HepG2 (cell line): ENCODE results near the gene OTUB2. TPM values are rescaled to one million over a fixed set of nuclear protein-coding genes. Genes with fewer than 3 reads are reported as not detected.

ENCODE experiments used
- ARID3A ChIP-seq: IDR thresholded peaks from 2 replicates; pipeline ENCODE4 v1.6.1; 2012; ENCODE audit warnings: low read depth, low read length, improper control_type of control experiment
- ARNT ChIP-seq: fragments of 450-650 bp; IDR thresholded peaks from 2 replicates; pipeline ENCODE4 v1.6.1; 2017
- ATF7 ChIP-seq, 2 experiments: fragments of 450-650 bp in 1 of 2; sonication (generic) in 1 of 2; formaldehyde crosslinking in 1 of 2; IDR thresholded peaks; 2 replicates each; pipeline versions ENCODE4 v1.4.0 to v1.6.1; 2016 to 2020; ENCODE audit warnings: antibody characterized with exemption in 1 of 2, mild to moderate bottlenecking in 1 of 2, missing genetic modification reagents in 1 of 2
- CAMTA2 ChIP-seq: sonication (generic); formaldehyde crosslinking; IDR thresholded peaks from 2 replicates; pipeline ENCODE4 v1.4.0; 2020; ENCODE audit warnings: mild to moderate bottlenecking, missing genetic modification reagents, borderline replicate concordance
- ETV6 ChIP-seq: sonication (generic); formaldehyde crosslinking; conservative IDR thresholded peaks from 2 replicates; pipeline ENCODE4 v1.4.0; 2020; ENCODE audit warnings: missing genetic modification reagents
- GABPB1 ChIP-seq: IDR thresholded peaks from 2 replicates; pipeline ENCODE4 v1.6.1; 2016; ENCODE audit warnings: mild to moderate bottlenecking, missing genetic modification reagents, moderate library complexity, missing compliant biosample characterization
- GATA4 ChIP-seq: sonication (generic); IDR thresholded peaks from 2 replicates; pipeline ENCODE4 v1.6.1; 2016; ENCODE audit warnings: antibody characterized with exemption, low read depth, borderline replicate concordance
- GFI1 ChIP-seq: sonication (generic); formaldehyde crosslinking; IDR thresholded peaks from 2 replicates; pipeline ENCODE4 v1.5.0; 2020; ENCODE audit warnings: missing genetic modification reagents, mild to moderate bottlenecking, borderline replicate concordance
- GPN1 ChIP-seq: sonication (generic); formaldehyde crosslinking; IDR thresholded peaks from 2 replicates; pipeline ENCODE4 v1.5.1; 2020; ENCODE audit warnings: missing genetic modification reagents, borderline replicate concordance
- HNRNPUL1 ChIP-seq: fragments of 200-400 bp; formaldehyde crosslinking; IDR thresholded peaks from 2 replicates; pipeline ENCODE4 v1.6.1; 2017; ENCODE audit warnings: low read depth, mild to moderate bottlenecking, low read length, moderate library complexity
- HOXA5 ChIP-seq: sonication (generic); formaldehyde crosslinking; IDR thresholded peaks from 2 replicates; pipeline ENCODE4 v1.4.0; 2020; ENCODE audit warnings: missing genetic modification reagents
- IKZF1 ChIP-seq: fragments of 450-650 bp; IDR thresholded peaks from 2 replicates; pipeline ENCODE4 v1.7.1; 2016
- KDM1A ChIP-seq: IDR thresholded peaks from 2 replicates; pipeline ENCODE4 v1.6.1; 2016; ENCODE audit warnings: missing compliant biosample characterization
- KLF16 ChIP-seq, 2 experiments: sonication (generic) in 1 of 2; formaldehyde crosslinking in 1 of 2; IDR thresholded peaks; 2 replicates each; pipeline versions ENCODE4 v1.6.1 to v1.8.0; 2016 to 2023; ENCODE audit warnings: missing genetic modification reagents in 2 of 2, missing compliant biosample characterization in 1 of 2
- NPAS2 ChIP-seq: sonication (generic); formaldehyde crosslinking; IDR thresholded peaks from 2 replicates; pipeline ENCODE4 v1.8.0; 2022; ENCODE audit warnings: mild to moderate bottlenecking, missing genetic modification reagents, borderline replicate concordance
- POLR2A ChIP-seq, 2 experiments: IDR thresholded peaks; 2 replicates each; pipeline ENCODE4 v1.6.1; 2011; ENCODE audit warnings: low read depth in 2 of 2, low read length in 2 of 2, mild to moderate bottlenecking in 1 of 2, moderate library complexity in 1 of 2; ENCODE audit not compliant: insufficient read depth in 1 of 2
- TCF7 ChIP-seq: sonication (generic); IDR thresholded peaks from 2 replicates; pipeline ENCODE4 v1.6.1; 2016; ENCODE audit warnings: antibody characterized with exemption, low read depth
- TSC22D2 ChIP-seq: sonication (generic); formaldehyde crosslinking; IDR thresholded peaks from 2 replicates; pipeline ENCODE4 v1.5.1; 2020; ENCODE audit warnings: missing genetic modification reagents, mild to moderate bottlenecking, borderline replicate concordance
- YEATS2 ChIP-seq: sonication (generic); formaldehyde crosslinking; IDR thresholded peaks from 2 replicates; pipeline ENCODE4 v1.4.0; 2020; ENCODE audit warnings: missing genetic modification reagents, borderline replicate concordance
- ZBTB43 ChIP-seq: sonication (generic); formaldehyde crosslinking; conservative IDR thresholded peaks from 2 replicates; pipeline ENCODE4 v1.4.0; 2020; ENCODE audit warnings: missing genetic modification reagents
- ZNF207 ChIP-seq: fragments of 450-650 bp; IDR thresholded peaks from 2 replicates; pipeline ENCODE4 v1.6.1; 2016; ENCODE audit warnings: antibody characterized with exemption, borderline replicate concordance
- ZNF260 ChIP-seq: sonication (generic); formaldehyde crosslinking; IDR thresholded peaks from 2 replicates; pipeline ENCODE4 v1.4.0; 2020; ENCODE audit warnings: missing genetic modification reagents, low read depth, mild to moderate bottlenecking, borderline replicate concordance
- ZNF343 ChIP-seq: sonication (generic); formaldehyde crosslinking; IDR thresholded peaks from 2 replicates; pipeline ENCODE4 v1.4.0; 2020; ENCODE audit warnings: mild to moderate bottlenecking, missing genetic modification reagents
- ZNF501 ChIP-seq: sonication (generic); formaldehyde crosslinking; IDR thresholded peaks from 2 replicates; pipeline ENCODE4 v1.5.1; 2020; ENCODE audit warnings: mild to moderate bottlenecking, moderate library complexity, missing genetic modification reagents
- ZNF629 ChIP-seq: sonication (generic); formaldehyde crosslinking; conservative IDR thresholded peaks from 2 replicates; pipeline ENCODE4 v1.5.0; 2020; ENCODE audit warnings: missing genetic modification reagents
- ZNF780A ChIP-seq: sonication (generic); formaldehyde crosslinking; IDR thresholded peaks from 2 replicates; pipeline ENCODE4 v1.8.0; 2022; ENCODE audit warnings: mild to moderate bottlenecking, missing genetic modification reagents, moderate library complexity
- ZNF83 ChIP-seq: sonication (generic); formaldehyde crosslinking; IDR thresholded peaks from 2 replicates; pipeline ENCODE4 v1.4.0; 2020; ENCODE audit warnings: missing genetic modification reagents, mild to moderate bottlenecking, borderline replicate concordance
- polyA plus RNA-seq, 8 experiments: library from polyadenylated mRNA; depleted of rRNA in 3 of 8; stranded (reverse) in 7 of 8; unstranded in 1 of 8; fragments of >200 nt; fragmentation: Illumina TruSeq in 4 of 8; extraction: Trizol in 4 of 8; gene quantifications; 2 replicates each; pipeline versions ENCODE4 v1.2.1 to v1.2.3, GENCODE V29; 2011 to 2016; ENCODE audit warnings: low read depth in 4 of 8, missing spikeins in 1 of 8, mixed read lengths in 1 of 8; ENCODE audit not compliant: insufficient read depth in 1 of 8
- total RNA-seq, 5 experiments: library from RNA; depleted of rRNA; stranded (reverse); fragments of >200 nt; fragmentation: Illumina TruSeq; extraction: Trizol; gene quantifications; 2 replicates each; pipeline ENCODE4 v1.2.3, GENCODE V29; 2016; ENCODE audit warnings: low read depth in 1 of 5
- TF ChIP-seq, protein P1 (sequence below): IDR thresholded peaks from 2 replicates; pipeline ENCODE4 v1.6.1; 2016

The OTUB2 gene
- total and polyA plus RNA-seq, 2 of the 13 experiments (the other 11 are each of a cell fraction or from before 2014, with no cell fraction given): 2.2 to 2.4 TPM

GRCh38 chr14:94001501-94002396, 24.4 kb upstream of the OTUB2 start (continued):
- peak; percentile 60 for TF ChIP-seq ZNF629 (CRISPR knock-in tag)
- no peak for TF ChIP-seq HNRNPUL1
- TF ChIP-seq IKZF1: no peak
- no peak for TF ChIP-seq NPAS2
- no peak for TF ChIP-seq KDM1A (CRISPR knock-in tag)
- TF ChIP-seq, protein P1, sequence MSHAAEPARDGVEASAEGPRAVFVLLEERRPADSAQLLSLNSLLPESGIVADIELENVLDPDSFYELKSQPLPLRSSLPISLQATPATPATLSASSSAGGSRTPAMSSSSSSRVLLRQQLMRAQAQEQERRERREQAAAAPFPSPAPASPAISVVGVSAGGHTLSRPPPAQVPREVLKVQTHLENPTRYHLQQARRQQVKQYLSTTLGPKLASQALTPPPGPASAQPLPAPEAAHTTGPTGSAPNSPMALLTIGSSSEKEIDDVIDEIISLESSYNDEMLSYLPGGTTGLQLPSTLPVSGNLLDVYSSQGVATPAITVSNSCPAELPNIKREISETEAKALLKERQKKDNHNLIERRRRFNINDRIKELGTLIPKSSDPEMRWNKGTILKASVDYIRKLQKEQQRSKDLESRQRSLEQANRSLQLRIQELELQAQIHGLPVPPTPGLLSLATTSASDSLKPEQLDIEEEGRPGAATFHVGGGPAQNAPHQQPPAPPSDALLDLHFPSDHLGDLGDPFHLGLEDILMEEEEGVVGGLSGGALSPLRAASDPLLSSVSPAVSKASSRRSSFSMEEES (CRISPR knock-in tag): no peak
- TF ChIP-seq KLF16 (CRISPR knock-in tag; IDR thresholded peaks at IDR 0.05): no peak
- no peak for TF ChIP-seq POLR2A (IDR thresholded peaks at IDR 0.05; ENCODE audit: insufficient read depth in 1 of 2, low read depth in 2 of 2, low read length in 2 of 2)
- TF ChIP-seq ATF7 (IDR thresholded peaks at IDR 0.05): no peak
- no peak for TF ChIP-seq ATF7 (CRISPR knock-in tag; IDR thresholded peaks at IDR 0.05)
- TF ChIP-seq HOXA5 (CRISPR knock-in tag): no peak
- TF ChIP-seq ZBTB43 (CRISPR knock-in tag): no peak
- no peak for TF ChIP-seq TCF7
- TF ChIP-seq ZNF207: no peak
- TF ChIP-seq YEATS2: no peak; the same call in 1 of the 2 replicates
- no peak for TF ChIP-seq ZNF260
- 0 out of 2 replicates have a peak, but pooled peaks have one; percentile 43 for TF ChIP-seq TSC22D2 (CRISPR knock-in tag)
- no peak for TF ChIP-seq CAMTA2 (CRISPR knock-in tag)
- no peak for TF ChIP-seq GPN1
- TF ChIP-seq ZNF343: no peak
- no peak for TF ChIP-seq GATA4
- no peak for TF ChIP-seq ARNT
- TF ChIP-seq ARID3A: no peak
- TF ChIP-seq GFI1 (CRISPR knock-in tag): no peak
- TF ChIP-seq ZNF780A (CRISPR knock-in tag): no peak
- no peak for TF ChIP-seq ZNF83
- TF ChIP-seq ZNF501 (CRISPR knock-in tag): 0 out of 2 replicates have a peak, but pooled peaks have one; percentile 35
- TF ChIP-seq ETV6 (CRISPR knock-in tag): 0 out of 2 replicates have a peak, but pooled peaks have one; percentile 19
- no peak for TF ChIP-seq GABPB1 (CRISPR knock-in tag)
